ENCODE results near the gene CCDC40. TPM values are rescaled to one million over a fixed set of nuclear protein-coding genes. Genes with fewer than 3 reads are reported as not detected.

Gene CCDC40
- total and polyA plus RNA-seq, 10 of the 15 experiments (the other 5 are each of a cell fraction or from before 2014, with no cell fraction given), result 0.06 to 0.10 TPM; not detected in 8

DNA sequence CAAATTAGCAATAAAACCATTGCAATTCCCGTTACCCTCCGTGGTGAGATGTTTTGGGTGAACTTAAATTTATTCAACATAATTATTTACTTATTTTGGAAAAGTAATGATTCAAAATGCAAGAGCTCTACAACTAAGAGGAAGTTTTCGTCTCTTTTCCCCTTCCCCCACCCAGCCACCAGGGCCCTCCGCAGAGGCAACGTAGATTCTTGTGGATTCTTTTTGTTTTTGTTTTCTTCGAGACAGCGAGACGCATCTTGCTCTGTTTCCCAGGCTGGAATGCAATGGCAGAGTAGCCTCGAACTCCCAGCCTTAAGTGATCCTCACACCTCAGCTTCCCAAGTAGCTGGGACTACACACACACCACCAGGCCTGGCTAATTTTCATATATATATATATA lies 19.2 kb downstream of the CCDC40 start (continued):
- no peak for TF ChIP-seq RAD21 (IDR thresholded peaks at IDR 0.05; ENCODE audit: insufficient read depth, low read depth, low read length)
- TF ChIP-seq BRCA1 (IDR thresholded peaks at IDR 0.05; ENCODE audit: low read depth, low read length), result no peak
- TF ChIP-seq HCFC1 (IDR thresholded peaks at IDR 0.05; ENCODE audit: low read length), result no peak

DNA sequence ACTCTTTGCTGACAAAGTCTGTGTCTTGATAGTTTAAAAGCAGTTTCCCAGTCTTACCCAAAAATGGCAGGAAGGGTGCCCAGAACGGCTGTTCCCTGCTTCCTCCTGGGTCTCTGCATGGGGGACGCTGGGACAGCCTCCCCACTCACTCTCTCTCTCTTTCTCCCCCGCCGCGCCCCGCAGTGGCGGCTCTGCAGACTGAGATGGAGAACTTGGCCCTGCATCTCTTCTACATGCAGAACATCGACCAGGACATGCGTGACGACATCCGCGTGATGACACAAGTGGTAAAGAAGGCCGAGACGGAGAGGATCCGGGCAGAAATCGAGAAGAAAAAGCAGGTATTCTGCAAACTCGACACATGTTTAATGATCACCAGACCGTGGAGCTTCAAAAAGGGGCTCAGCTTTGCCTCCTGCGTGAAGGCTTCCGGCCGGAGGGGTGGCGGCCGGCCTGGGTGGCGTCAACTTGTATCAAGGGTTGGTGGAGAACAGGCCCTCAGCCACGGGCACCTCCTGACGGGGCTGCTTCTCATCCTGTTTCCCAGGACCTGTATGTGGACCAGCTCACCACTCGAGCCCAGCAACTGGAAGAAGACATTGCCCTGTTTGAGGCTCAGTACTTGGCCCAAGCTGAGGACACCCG lies 22.0 kb downstream of the CCDC40 start:
- TF ChIP-seq KLF5 (IDR thresholded peaks at IDR 0.05; ENCODE audit: partially characterized antibody) (no peak), EED (IDR thresholded peaks at IDR 0.05; ENCODE audit: low read depth) (no peak), FOXK2 (IDR thresholded peaks at IDR 0.05) (no peak), MYB (IDR thresholded peaks at IDR 0.05; ENCODE audit: borderline replicate concordance, low read depth, low read length) (no peak), SRF (IDR thresholded peaks at IDR 0.05; ENCODE audit: low read depth in 2 of 2, low read length in 2 of 2) (no peak), POLR2A (IDR thresholded peaks at IDR 0.05; ENCODE audit: low read depth, low read length) (no peak), IKZF1 (conservative IDR thresholded peaks at IDR 0.05) (no peak), ZZZ3 (IDR thresholded peaks at IDR 0.05; ENCODE audit: control insufficient read depth, insufficient read length, low read depth) (no peak), STAT3 (IDR thresholded peaks at IDR 0.05; ENCODE audit: low read depth, low read length) (no peak), SREBF2 (IDR thresholded peaks at IDR 0.05; ENCODE audit: low read length) (no peak), CREM (IDR thresholded peaks at IDR 0.05; ENCODE audit: low read depth) (no peak)
- TF ChIP-seq, protein P1, sequence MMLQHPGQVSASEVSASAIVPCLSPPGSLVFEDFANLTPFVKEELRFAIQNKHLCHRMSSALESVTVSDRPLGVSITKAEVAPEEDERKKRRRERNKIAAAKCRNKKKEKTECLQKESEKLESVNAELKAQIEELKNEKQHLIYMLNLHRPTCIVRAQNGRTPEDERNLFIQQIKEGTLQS (IDR thresholded peaks at IDR 0.05; ENCODE audit: borderline replicate concordance, extremely low read depth, low read depth, low read length), result no peak
- TF ChIP-seq, protein P2, sequence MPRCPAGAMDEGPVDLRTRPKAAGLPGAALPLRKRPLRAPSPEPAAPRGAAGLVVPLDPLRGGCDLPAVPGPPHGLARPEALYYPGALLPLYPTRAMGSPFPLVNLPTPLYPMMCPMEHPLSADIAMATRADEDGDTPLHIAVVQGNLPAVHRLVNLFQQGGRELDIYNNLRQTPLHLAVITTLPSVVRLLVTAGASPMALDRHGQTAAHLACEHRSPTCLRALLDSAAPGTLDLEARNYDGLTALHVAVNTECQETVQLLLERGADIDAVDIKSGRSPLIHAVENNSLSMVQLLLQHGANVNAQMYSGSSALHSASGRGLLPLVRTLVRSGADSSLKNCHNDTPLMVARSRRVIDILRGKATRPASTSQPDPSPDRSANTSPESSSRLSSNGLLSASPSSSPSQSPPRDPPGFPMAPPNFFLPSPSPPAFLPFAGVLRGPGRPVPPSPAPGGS (IDR thresholded peaks at IDR 0.05; ENCODE audit: borderline replicate concordance, insufficient read depth, low read depth, low read length, poor library complexity, severe bottlenecking), result no peak

More for the DNA sequence above, 22.0 kb downstream of the CCDC40 start:
- no peaks in the 10 kb centered on the region for H3K79me2 ChIP-seq (ENCODE audit: control insufficient read depth, insufficient read depth, low read length)
- H3K9ac ChIP-seq (ENCODE audit: control insufficient read depth, insufficient read depth, low read length), result no peak overlapping the region
- no peaks in the 10 kb centered on the region for H3K9me3 ChIP-seq (replicated peaks; ENCODE audit: control insufficient read depth, insufficient read depth, low read length)
- 57% methylated on average over 28 of the region's 28 CpGs for WGBS (ENCODE audit: insufficient coverage, insufficient replicate concordance, low lambda C conversion rate, missing lambda C conversion rate)
- no peaks in the 10 kb centered on the region for H3K36me3 ChIP-seq (ENCODE audit: control insufficient read depth in 2 of 2, insufficient read depth in 2 of 2, low read length in 1 of 2)
- no TSS peak for BruUV-seq (replicated peaks)
- CTCF ChIA-PET, result interaction anchor here (1.9 kb wide), 1 partner anchor 50 kb away, joined by 6 read pairs; no protein-coding TSS in a partner anchor
- ATAC-seq (no peak), FAIRE-seq (no peak), DNase-seq (ENCODE audit: low read depth, low spot score) (no peak)
- no peak overlapping the region for H2AFZ ChIP-seq (ENCODE audit: control insufficient read depth, low read depth, low read length)
- POLR2A ChIA-PET, result interaction anchor here (0.6 to 0.7 kb wide), 3 partner anchors 16 to 1387 kb away, joined by 3 to 4 read pairs (median 3); no protein-coding TSS in a partner anchor
- no peak overlapping the region for H3K4me2 ChIP-seq (ENCODE audit: control insufficient read depth, insufficient read depth)
- H4K20me1 ChIP-seq (ENCODE audit: control insufficient read depth, insufficient read depth), result no peaks in the 10 kb centered on the region
- no peak overlapping the region for H3K4me3 ChIP-seq
- SMC1A ChIA-PET (ENCODE audit: uncharacterized antibody, unreplicated experiment), result no interaction called here
- no peaks in the 10 kb centered on the region for H3K4me1 ChIP-seq (ENCODE audit: control insufficient read depth, insufficient read depth, low read length)
- H3K27me3 ChIP-seq (replicated peaks in 1 of 2; ENCODE audit: control insufficient read depth in 2 of 2, insufficient read depth in 2 of 2, low read length in 1 of 2), result no peaks in the 10 kb centered on the region
- intact Hi-C loops (cut with micrococcal nuclease; ENCODE audit: unreplicated experiment), result no loop called here
- in situ Hi-C loops (cut with MboI), result no loop called here
- H3K27ac ChIP-seq (ENCODE audit: control insufficient read depth, insufficient read depth), result no peak overlapping the region
- RAD21 ChIA-PET (ENCODE audit: unreplicated experiment), result no interaction called here
